Right lobe of liver (tissue), 4 donors: ENCODE measurements around the gene IKBKE.

Source experiments
- POLR2A ChIP-seq: fragments of 450-650 bp; IDR thresholded peaks from one replicate; pipeline ENCODE4 v1.6.1; 2017; ENCODE audit warnings: antibody characterized with exemption, mild to moderate bottlenecking
- TF ChIP-seq, protein P1 (sequence below), 4 donors: fragments of 200-600 bp in 3 of 4; fragments of 450-650 bp in 1 of 4; IDR thresholded peaks; one replicate each; pipeline versions ENCODE4 v1.5.1 to v1.8.0; 2016 to 2022; ENCODE audit warnings: antibody characterized with exemption in 4 of 4, mild to moderate bottlenecking in 2 of 4
- donor health status: DM: no; HTN: no; CAD: no.
- donor health status: DM: no; HTN: no; CAD: no.
- donor health status: DM: no; HTN: yes; CAD: no.

DNA sequence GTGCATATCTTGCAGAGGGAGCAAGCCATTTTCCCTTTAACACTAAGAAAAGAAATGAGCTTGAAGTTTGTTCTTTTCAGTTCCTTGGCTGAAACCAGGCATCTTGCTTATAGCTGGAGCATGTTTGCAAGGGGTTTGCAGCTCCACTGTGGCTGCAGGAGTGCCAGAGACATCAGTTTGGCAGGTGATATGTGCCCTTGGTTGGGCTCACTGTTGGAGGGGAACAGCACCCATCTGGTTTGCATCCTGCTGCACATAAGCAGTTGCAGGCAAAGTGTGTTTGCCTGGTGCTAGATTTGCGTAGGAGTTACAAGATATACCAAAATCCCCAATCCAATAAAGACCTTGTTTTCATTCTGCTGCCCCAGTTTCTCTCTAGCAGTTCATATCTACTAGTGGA is 47.8 kb upstream of the IKBKE start:
- no peak for TF ChIP-seq POLR2A
- TF ChIP-seq, protein P1, sequence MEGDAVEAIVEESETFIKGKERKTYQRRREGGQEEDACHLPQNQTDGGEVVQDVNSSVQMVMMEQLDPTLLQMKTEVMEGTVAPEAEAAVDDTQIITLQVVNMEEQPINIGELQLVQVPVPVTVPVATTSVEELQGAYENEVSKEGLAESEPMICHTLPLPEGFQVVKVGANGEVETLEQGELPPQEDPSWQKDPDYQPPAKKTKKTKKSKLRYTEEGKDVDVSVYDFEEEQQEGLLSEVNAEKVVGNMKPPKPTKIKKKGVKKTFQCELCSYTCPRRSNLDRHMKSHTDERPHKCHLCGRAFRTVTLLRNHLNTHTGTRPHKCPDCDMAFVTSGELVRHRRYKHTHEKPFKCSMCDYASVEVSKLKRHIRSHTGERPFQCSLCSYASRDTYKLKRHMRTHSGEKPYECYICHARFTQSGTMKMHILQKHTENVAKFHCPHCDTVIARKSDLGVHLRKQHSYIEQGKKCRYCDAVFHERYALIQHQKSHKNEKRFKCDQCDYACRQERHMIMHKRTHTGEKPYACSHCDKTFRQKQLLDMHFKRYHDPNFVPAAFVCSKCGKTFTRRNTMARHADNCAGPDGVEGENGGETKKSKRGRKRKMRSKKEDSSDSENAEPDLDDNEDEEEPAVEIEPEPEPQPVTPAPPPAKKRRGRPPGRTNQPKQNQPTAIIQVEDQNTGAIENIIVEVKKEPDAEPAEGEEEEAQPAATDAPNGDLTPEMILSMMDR (IDR thresholded peaks at IDR 0.05), result no peak
